NCI-H2081 treated with DMSO at 0.1 percent for 48 hours (cell line): ENCODE measurements around the gene NARF.

ENCODE experiments used
- DNase-seq: peaks from one replicate; lab custom pipeline; 2025; lab: John Stamatoyannopoulos, UW

Gene NARF

GRCh38 chr17:82433560-82434215, 24.9 kb upstream of the NARF start:
- no peak for DNase-seq

- DNase-seq: no peak
Measured at GRCh38 chr17:82434216-82434565, 24.4 kb upstream of the NARF start.

GRCh38 chr17:82435103-82435502, 23.4 kb upstream of the NARF start:
- no peak for DNase-seq

GRCh38 chr17:82435601-82436583, 22.6 kb upstream of the NARF start:
- no peak for DNase-seq

- no peak for DNase-seq
Measured at GRCh38 chr17:82436601-82437324, 21.8 kb upstream of the NARF start.

GRCh38 chr17:82437325-82437668, 21.2 kb upstream of the NARF start:
- no peak for DNase-seq

- DNase-seq: no peak
Measured at GRCh38 chr17:82438401-82439193, 19.9 kb upstream of the NARF start.

GRCh38 chr17:82439194-82439828, 19.2 kb upstream of the NARF start:
- no peak for DNase-seq

- no peak for DNase-seq
Measured at GRCh38 chr17:82439829-82440365, 18.6 kb upstream of the NARF start.

GRCh38 chr17:82440469-82440981, 18.0 kb upstream of the NARF start:
- no peak for DNase-seq

- DNase-seq: no peak
Measured at GRCh38 chr17:82440991-82441627, 17.4 kb upstream of the NARF start.

GRCh38 chr17:82441691-82442487, 16.7 kb upstream of the NARF start:
- DNase-seq: no peak

- DNase-seq: no peak
Measured at GRCh38 chr17:82442643-82443464, 15.7 kb upstream of the NARF start.

- DNase-seq: no peak
Measured at GRCh38 chr17:82443465-82444283, 14.9 kb upstream of the NARF start.

- DNase-seq: no peak
Measured at GRCh38 chr17:82444284-82444893, 14.2 kb upstream of the NARF start.

GRCh38 chr17:82444941-82445521, 13.5 kb upstream of the NARF start:
- DNase-seq: no peak

GRCh38 chr17:82445542-82445941, 13.0 kb upstream of the NARF start:
- no peak for DNase-seq
